IMR-90 (cell line): ENCODE measurements around the gene AMN.

ENCODE experiments used
- BHLHE40 ChIP-seq: fragments of 150-350 bp; IDR thresholded peaks from 2 replicates; pipeline ENCODE4 v1.6.1; 2016; ENCODE audit warnings: mild to moderate bottlenecking, low read depth, low read length
- CEBPB ChIP-seq: IDR thresholded peaks from 2 replicates; pipeline ENCODE4 v1.6.1; 2012; ENCODE audit warnings: low read depth, low read length, improper control_type of control experiment
- CHD1 ChIP-seq: IDR thresholded peaks from 2 replicates; pipeline ENCODE4 v1.6.1; 2012; ENCODE audit warnings: low read depth, low read length, improper control_type of control experiment
- FOS ChIP-seq: fragments of 150-350 bp; IDR thresholded peaks from 2 replicates; pipeline ENCODE4 v1.6.1; 2016; ENCODE audit warnings: low read depth, low read length
- MAZ ChIP-seq: IDR thresholded peaks from 2 replicates; pipeline ENCODE4 v1.6.1; 2012; ENCODE audit warnings: low read depth, mild to moderate bottlenecking, low read length, improper control_type of control experiment, moderate library complexity, borderline replicate concordance
- POLR2A ChIP-seq: IDR thresholded peaks from 2 replicates; pipeline ENCODE4 v1.6.1; 2012; ENCODE audit warnings: mild to moderate bottlenecking, low read depth, low read length
- RAD21 ChIP-seq: IDR thresholded peaks from 2 replicates; pipeline ENCODE4 v1.6.1; 2012; ENCODE audit warnings: low read length, improper control_type of control experiment
- TF ChIP-seq, protein P1 (sequence below): conservative IDR thresholded peaks from 2 replicates; pipeline ENCODE4 v1.5.1; 2012; ENCODE audit warnings: mild to moderate bottlenecking, low read depth, low read length, improper control_type of control experiment
- TF ChIP-seq, protein P2 (sequence below): fragments of 150-350 bp; IDR thresholded peaks from 2 replicates; pipeline ENCODE4 v1.6.1; 2017; ENCODE audit warnings: mild to moderate bottlenecking, antibody characterized with exemption, low read length, low read depth

DNA sequence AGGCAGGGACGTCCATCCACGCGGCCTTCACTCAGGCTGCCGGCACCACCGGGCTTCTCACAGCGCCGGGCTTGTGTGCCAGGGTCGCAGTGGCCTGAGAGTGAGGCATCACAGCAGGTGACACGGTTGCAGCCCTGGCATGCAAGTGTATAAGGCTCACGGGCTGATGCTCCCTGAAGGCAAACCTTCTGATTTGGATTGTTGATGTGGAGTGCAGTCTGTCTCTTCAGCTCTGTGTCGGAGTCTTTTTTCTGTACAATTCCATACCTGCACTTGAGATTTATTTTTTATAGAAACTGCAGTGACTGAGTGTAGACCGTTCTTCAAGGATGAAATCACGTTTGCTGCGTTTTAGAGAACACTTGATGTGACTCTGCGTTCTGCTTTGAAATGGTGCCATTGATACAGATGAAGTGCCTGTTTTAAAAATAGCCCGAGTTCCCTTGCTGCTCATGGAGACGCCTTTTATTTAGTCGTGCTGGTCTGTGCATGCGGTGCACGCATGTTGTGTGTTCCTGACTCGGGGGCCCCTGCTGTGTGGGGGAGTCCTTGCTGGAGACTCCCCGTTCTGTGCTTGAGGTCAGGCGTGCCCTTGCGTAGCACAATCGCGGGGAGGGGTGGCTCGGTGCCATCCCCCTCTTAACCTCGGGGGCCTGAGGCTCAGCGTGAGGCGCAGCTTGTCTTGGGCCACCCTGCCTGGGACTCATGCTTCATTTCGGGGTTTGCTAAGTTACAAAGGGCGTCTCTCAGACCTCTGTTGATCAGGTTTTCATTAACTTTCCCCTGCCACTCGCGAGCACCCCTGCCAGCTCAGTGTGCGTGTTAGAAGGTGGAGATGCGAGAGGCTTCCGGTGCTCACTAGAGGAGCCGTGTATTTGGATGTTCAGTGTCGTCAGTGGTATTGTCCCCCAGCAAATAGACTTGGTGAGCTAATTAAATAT, 21.6 kb upstream of the AMN start:
- TF ChIP-seq, protein P1, sequence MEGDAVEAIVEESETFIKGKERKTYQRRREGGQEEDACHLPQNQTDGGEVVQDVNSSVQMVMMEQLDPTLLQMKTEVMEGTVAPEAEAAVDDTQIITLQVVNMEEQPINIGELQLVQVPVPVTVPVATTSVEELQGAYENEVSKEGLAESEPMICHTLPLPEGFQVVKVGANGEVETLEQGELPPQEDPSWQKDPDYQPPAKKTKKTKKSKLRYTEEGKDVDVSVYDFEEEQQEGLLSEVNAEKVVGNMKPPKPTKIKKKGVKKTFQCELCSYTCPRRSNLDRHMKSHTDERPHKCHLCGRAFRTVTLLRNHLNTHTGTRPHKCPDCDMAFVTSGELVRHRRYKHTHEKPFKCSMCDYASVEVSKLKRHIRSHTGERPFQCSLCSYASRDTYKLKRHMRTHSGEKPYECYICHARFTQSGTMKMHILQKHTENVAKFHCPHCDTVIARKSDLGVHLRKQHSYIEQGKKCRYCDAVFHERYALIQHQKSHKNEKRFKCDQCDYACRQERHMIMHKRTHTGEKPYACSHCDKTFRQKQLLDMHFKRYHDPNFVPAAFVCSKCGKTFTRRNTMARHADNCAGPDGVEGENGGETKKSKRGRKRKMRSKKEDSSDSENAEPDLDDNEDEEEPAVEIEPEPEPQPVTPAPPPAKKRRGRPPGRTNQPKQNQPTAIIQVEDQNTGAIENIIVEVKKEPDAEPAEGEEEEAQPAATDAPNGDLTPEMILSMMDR = no peak
- TF ChIP-seq BHLHE40 (no peak), CHD1 (no peak), RAD21 (no peak), MAZ (no peak), POLR2A (no peak), FOS (no peak), CEBPB (no peak)
- TF ChIP-seq, protein P2, sequence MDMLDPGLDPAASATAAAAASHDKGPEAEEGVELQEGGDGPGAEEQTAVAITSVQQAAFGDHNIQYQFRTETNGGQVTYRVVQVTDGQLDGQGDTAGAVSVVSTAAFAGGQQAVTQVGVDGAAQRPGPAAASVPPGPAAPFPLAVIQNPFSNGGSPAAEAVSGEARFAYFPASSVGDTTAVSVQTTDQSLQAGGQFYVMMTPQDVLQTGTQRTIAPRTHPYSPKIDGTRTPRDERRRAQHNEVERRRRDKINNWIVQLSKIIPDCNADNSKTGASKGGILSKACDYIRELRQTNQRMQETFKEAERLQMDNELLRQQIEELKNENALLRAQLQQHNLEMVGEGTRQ = no peak
